NCI-H2081 treated with DMSO at 0.1 percent for 48 hours (cell line): ENCODE measurements around the gene KLLN.
A peak's percentile ranks its signal among the peaks of the same experiment; 100 is the strongest.
"Not testable (repeated sequence)": the region's sequence is repeated elsewhere in the genome, so short reads cannot be mapped to it uniquely, and the experiment has no call there.

Experiments used
- DNase-seq: peaks from one replicate; lab custom pipeline; 2025; lab: John Stamatoyannopoulos, UW

KLLN gene

DNA sequence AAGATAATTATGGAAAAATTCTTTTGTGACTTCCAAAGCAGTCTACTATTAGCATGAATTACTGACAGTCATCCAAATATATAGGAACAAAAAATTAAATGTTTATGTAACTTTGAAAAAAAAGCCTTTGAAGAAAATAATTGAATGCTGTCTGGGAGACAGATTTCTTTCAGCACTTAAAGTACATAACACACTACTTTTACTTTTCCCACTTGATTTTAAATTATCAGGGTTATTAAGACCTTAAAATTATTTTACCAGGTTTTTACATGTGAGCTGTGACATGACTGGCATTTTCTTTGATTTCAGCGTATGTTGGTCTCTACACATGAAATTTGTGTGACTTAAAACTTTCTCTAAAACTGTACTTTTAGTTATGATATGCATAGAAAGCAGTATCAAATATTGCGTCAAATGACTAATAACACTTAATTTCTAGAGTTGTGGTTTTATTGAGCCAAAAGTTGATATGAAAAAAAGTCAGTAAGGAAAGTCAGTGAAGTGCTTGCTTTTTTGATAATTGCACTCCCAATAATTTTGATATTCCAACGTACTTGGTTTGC lies 3.2 kb upstream of the KLLN start:
- DNase-seq, result no peak

DNA sequence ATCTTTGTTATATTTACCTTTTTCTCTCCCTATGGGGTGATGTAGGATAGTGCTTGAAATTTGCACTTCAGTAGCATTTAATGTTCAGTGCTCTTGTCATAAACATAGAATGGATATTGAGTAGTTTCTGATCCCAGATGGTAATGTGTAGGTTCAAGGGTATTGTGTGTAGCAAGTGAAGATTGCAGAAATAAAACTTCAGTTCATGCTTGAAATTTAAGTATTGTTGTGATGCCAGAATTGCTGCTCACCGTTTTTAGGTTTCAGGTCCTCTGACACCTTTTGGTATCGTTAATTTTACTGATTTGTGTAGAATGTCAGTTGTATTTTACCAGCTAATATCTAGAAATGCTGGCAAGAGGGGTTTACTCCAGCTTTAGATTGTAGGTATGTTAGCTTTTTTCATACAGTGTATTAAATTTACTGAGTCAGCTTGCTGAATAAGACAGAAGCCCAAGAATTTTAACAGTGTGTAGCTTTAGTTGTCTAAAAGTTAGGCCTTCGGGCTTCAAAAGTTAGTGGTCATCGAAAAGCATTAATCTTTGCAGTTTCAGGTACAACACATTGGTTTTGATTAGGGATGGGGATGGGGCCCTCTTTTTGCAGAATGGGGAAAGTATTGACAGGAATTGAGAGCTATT lies 2.0 kb upstream of the KLLN start:
- no peak for DNase-seq

DNA sequence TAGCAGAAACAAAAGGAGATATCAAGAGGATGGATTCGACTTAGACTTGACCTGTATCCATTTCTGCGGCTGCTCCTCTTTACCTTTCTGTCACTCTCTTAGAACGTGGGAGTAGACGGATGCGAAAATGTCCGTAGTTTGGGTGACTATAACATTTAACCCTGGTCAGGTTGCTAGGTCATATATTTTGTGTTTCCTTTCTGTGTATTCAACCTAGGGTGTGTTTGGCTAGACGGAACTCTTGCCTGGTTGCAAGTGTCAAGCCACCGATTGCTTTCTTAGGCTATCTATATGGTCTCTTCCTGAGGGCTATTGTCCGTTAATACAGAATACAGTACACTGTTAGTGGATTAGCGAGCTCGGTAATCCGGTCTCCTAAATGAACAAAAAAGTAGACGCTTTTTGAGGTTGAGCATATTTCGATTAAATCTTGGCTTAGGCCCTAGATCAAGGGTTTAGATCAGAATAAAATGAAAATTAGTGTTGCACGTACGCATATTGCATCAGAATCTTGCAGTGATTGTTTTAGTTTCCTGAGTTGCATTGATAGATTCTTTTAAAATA lies 1.2 kb upstream of the KLLN start:
- DNase-seq, result no peak

DNA sequence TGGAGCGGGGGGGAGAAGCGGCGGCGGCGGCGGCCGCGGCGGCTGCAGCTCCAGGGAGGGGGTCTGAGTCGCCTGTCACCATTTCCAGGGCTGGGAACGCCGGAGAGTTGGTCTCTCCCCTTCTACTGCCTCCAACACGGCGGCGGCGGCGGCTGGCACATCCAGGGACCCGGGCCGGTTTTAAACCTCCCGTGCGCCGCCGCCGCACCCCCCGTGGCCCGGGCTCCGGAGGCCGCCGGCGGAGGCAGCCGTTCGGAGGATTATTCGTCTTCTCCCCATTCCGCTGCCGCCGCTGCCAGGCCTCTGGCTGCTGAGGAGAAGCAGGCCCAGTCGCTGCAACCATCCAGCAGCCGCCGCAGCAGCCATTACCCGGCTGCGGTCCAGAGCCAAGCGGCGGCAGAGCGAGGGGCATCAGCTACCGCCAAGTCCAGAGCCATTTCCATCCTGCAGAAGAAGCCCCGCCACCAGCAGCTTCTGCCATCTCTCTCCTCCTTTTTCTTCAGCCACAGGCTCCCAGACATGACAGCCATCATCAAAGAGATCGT lies 690 bp upstream of the KLLN start:
- not testable (repeated sequence) for DNase-seq

DNA sequence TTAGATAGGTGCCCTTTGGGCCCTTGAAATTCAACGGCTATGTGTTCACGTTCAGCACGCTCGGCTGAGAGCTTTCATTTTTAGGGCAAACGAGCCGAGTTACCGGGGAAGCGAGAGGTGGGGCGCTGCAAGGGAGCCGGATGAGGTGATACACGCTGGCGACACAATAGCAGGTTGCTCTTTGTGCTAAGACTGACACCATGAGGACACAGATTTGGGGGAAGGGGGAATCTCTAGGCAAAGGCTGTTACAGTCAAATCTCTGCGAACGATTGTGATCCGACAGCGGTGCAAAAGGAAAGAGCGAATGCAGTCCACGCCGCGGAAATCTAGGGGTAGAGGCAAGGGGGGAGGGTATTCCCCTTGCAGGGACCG lies 667 bp downstream of the KLLN start:
- peak; percentile 4 for DNase-seq

DNA sequence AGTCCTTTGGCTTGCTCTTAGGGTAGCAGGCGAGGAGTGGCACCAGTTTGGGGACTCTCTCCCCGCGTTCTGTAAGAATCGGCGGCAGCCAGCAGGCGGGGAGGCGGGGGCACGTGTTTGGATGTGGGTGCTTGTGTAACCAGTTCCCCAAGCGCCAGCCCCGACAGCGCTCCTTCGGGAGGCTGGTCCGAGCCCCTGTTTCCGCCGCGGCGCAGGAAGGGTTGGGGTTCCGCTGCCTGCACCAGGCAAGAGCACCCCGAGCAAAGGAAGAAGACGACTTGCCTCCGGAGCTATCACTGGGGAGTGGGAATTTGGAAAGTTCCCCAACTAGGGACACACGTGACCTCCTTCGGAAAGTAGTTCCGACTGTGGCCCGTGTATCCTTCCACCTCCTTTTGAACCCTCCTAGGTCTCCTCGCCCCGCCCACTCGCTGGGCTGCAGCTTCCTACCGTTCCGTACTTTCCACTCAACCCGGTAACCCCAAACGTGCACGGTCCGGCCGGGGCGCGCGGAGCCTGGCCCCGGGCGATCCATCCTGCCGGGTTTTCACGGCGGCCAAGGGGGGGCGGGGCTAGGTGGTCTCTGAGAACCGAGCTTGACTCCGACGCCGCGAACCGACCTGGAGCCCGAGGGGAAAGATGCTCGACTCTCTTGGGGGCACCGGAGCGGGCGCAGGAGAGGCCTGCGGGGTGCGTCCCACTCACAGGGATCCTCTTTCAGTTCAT lies 1.2 kb downstream of the KLLN start:
- no peak for DNase-seq

DNA sequence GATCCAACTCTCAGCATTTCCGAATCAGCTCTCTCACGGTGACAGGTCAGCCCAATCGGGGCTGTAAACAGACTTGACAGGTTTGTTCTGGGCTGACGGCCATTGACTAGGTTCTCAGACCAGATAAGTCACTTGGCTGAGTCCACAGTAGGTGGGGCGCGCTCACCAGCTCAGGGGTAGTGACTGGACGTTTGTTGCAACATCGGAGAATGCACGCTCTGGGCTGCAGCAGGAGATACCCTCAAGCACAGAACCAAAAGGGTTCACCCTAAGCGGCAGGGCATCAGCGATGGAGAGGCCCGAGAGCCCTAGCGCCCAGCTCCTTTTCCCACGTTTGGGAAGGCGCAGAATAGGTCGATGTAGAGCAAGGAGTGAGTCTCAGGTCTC lies 1.8 kb downstream of the KLLN start:
- DNase-seq, result no peak

DNA sequence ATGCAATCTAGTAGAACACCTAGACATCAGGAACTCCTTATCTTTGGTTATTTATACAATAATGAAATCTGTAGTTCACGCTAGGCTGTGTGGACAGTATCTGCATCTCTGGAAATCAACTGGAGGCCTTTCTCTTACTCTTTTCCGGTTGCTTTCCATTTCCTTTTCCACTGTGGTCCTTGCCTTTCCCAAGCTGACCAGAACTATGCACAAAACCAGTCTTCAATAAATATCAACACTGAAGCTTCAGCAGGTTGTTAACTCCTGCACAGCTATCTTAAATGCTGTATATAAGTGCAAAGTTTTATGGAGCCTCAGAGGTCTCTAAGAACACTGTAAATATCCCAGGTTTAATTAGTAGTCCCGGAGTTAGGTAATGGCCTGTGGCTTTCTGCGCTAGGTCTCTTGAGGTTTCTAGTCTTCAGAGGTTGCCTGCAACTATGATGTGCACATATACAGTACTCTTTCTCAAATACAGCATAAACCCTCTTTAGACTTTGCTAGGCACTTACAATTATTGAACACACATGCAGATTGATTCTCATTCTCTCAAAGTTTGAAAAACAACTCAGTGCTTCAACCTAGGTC lies 2.4 kb downstream of the KLLN start:
- DNase-seq, result no peak

DNA sequence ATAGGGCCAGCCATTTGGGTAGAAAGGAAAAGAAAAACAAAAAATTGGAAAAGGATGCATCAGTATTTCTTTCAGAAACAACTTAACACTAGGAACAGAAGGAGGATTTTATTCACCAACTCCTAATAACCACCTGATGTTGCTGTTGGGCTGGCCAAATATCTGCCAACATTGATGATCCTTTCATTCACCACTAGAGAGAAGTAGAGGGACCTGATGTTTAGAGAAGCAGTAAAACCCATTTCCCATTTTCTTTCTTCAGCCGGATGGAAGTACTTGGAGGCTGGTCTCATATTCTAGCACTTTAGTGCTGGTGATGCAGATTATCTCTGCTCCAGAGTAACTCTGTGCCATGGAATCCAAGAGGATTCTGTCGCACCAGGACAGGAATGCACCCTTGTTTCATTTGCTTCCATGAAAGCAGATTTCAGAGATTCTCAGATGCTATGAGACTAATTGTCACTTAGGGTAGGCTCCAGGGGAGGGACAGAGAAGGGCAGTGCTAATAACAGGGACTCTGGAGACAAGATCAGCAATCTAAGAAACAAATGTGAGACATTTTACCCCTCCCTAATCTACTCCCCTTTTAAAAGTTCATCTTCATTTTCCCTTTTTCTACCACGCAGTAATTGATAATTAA lies 3.1 kb downstream of the KLLN start:
- peak; percentile 8 for DNase-seq

DNA sequence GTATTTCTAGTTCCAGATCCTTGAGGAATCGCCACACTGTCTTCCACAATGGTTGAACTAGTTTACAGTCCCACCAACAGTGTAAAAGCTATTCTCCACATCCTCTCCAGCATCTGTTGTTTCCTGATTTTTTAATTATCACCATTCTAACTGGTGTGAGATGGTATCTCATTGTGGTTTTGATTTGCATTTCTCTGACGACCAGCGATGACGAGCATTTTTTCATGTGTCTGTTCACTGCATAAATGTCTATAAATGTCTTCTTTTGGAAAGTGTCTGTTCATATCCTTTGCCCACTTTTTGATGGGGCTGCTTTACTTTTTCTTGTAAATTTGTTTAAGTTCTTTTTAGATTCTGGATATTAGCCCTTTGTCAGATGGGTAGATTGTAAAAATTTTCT lies 7.7 kb downstream of the KLLN start:
- not testable (repeated sequence) for DNase-seq

DNA sequence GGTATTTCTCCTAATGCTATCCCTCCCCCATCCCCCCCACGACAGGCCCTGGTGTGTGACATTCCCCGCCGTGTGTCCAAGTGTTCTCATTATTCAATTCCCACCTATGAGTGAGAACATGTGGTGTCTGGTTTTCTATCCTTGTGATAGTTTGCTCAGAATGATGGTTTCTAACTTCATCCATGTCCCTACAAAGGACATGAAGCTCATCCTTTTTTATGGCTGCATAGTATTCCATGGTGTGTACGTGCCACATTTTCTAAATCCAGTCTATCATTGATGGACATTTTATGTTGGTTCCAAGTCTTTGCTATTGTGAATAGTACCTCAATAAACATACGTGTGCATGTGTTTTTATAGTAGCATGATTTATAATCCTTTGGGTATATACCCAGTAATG lies 8.1 kb downstream of the KLLN start:
- not testable (repeated sequence) for DNase-seq

DNA sequence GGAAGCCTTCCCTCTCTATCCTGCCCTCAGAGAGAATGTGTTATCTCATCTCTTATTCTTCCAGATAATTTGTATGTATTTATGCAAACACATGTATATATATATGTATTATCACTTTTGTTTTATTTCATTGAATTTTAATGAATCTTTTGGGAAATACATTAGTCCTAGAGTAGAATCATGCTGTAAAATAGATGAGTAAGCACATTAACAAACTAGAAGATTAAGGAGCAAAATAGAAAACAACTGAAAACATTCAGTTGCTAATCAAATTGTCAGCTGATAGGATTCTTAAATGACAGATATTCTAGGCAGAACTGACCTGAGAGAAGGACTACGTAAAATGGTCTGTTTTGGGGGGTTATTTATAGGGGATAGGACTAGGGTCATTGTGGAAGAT lies 11.2 kb downstream of the KLLN start:
- DNase-seq, result no peak

DNA sequence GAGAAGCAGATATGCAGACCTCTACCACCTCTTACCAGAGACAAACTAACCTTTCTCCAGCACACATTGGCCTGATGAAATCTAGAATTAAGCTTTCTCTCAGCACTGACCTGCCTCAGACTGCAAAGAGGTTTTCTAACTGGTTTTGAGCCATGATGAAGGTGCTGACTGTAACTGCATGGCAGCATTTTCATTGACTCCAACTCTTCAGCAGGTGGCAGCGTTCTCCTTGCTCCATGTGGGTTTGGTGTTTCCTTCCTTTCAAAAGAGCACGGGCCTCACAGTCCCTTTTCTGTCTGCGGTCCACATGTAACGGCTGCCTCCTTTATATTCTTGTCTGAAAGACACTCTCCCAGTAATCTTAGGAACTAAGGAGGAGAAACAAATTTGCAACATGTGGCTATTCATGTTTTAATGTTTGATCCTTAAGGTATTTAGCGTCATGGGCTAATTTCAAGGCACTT lies 12.6 kb downstream of the KLLN start:
- DNase-seq, result no peak

DNA sequence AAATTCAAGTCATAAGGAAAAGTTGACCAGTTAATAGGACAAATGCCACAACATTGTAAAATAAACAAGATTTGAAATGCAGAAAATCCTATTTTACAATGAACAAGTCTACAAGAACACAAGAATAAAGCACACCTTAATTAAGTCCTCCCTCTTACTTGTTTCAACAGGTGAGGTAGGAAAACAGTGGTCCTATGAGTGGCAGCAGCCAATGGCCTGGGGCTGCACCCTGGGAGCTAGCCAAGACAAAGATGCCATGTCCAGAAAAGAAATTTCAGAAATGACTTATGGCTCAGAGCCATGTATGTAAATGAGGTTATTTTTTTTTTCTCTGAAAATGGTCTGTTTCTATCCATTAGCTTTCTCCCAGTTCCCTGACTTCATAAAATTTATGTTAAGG lies 14.3 kb downstream of the KLLN start:
- no peak for DNase-seq

DNA sequence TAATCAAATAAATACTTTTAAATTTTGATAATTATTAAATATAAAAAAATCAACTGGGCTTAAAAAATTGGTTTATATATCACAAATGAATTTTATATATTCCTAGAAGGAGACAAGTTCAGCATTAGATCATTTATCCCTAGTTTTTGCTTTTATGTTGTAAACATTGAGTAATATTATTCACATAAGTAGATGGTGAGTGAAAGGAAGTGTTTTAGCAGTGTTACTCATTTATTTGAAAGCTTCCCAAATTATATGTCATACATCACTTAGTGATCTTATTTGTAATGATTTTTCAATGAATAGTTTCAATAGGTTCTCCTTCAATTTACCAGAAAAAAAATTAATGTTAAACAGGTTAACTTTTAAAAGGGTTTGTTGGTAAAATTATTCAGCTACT lies 15.8 kb downstream of the KLLN start:
- DNase-seq, result no peak

DNA sequence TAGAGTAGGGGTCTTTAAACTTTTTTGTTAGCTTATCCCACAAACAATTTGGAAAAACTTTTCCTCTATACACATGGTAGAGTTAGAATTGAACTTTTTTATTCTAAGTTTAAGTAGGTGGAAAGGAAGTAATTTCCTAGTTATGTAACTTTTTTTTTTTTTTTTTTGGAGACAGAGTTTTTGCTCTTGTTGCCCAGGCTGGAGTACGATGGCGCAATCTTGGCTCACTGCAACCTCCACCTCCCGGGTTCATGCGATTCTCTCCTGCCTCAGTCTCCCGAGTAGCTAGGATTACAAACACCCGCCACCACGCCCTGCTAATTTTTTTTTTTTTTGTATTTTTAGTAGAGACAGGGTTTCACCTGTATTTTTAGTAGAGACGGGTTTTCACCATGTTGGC lies 16.6 kb downstream of the KLLN start:
- DNase-seq, result not testable (repeated sequence)

DNA sequence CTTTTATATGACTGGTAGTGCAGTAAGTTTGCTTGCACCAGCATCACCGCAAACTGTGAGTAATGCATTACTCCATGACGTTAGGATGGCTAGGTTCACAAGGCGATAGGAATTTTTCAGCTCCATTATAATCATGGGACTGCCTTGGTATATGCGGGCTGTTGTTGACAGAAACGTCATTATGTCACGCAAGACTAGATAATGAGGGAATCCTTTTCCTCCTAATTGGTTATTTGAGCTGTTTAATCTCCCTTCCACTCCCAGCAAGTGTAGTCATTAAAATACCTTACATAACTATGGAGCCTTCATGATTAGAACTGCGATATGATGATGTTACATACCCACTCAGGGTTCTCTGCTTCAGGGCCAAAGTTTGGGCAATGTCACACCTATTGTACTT lies 17.3 kb downstream of the KLLN start:
- DNase-seq, result no peak

DNA sequence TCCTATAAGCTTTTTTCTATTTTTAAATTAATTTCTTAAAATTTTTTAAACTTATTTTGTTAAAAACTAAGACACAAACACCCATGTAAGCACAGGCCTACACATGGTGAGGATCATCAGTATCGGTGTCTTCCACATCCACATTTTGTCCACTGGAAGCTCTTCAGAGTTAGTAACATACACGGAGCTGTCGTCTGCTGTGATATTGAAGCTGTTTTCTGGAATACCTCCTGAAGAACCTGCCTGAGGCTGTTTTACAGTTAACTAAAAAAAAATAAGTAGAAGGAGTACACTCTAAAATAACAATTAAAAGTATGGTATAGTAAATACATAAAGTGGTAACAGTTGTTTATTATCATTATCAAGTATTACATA lies 17.7 kb downstream of the KLLN start:
- no peak for DNase-seq

DNA sequence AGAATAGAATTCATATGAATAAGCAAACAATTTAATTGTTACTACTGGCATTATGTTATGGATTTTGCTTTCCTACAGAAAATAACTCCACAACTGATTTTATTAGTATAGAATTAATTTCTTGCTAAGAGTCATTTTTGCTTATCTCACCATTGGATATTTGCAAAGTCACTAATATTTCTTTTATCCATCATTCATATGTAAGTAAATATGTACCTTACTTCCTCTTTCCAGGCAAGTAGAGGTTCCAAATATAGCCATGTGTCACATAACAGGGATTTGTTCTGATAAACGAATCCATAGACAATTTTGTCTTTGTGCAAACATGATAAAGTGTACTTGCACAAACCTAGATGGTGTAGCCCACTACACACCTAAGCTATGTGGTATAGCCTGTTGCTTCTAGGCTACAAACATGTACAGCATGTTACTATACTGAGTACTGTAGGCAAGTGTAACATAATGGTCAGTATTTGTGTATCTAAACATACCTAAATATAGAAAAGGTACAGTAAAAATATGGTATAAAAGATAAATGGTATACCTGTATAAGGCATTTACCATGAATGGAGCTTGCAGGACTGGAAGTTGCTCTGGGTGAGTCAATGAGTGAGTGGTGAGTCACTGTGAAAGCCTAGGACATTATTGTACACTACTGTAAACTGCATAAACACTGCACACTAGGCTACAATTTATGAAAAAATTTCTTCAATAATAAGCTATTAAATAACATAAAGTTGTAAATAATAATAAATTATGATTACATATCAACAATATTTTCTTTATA lies 18.3 kb downstream of the KLLN start:
- DNase-seq, result no peak

DNA sequence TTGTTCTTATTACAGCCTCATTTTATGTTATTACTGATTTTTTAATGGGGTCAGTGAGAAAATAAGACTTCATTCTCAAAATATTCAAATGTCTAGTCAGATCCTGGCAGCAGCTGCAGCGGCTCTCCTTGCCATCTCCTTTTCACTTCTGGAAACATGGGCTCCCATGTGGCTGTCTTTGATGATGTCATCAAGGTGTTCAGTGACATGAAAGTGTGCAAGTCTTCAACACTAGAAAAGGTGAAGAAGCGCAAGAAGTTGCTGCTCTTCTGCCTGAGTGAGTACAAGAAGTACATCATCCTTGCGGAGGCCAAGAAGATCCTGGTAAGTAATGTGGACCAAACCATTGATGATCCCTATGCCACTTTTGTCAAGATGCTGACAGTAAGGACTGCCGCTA lies 19.6 kb downstream of the KLLN start:
- no peak for DNase-seq

DNA sequence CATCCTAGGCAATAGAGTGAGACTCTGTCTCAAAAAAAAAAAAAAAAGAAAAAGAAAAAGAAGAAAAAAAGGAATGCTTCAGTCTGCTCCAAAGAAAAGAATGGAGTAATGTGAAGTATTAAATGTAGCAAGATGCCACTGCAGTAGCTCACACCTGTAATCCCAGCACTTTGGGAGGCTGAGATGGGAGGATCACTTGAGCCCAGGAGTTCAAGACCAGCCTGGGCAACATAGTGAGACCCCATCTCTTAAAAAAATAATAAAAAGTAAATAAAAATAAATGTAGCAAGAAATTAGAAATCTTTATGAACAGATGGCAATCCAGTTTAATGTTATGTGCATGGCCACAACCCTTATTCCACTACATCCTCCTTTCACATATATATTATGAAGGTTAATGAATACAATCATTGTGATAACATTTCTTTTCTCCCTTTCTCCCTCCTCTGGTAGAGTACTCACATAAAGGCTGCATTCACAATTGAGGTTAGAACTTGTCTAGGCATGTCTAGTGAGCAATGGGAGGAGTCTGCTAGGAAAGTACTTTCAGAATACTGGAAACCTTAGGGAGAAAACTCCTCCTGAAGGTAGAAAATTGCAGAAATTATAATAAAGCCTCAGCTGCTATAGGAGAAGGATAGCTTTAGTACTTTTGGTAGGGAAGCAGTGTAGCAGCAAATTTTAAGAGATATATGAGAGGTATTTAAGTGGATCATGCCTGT lies 20.4 kb downstream of the KLLN start:
- no peak for DNase-seq
